ENCODE results near the gene HTD2. TPM values are rescaled to one million over a fixed set of nuclear protein-coding genes. Genes with fewer than 3 reads are reported as not detected.

The HTD2 gene
- total and polyA plus RNA-seq, 2 donors (not counting 3 experiments of a cell fraction or from before 2014, with no cell fraction given), result 8.2 to 10.3 TPM

GRCh38 chr3:58326267-58326900 is 20.1 kb downstream of the HTD2 start:
- CTCF ChIA-PET, result interaction anchor here (1.4 to 4.2 kb wide), 3 partner anchors 20 to 89 kb away, joined by 3 to 16 read pairs (median 9); partner anchors contain the start of genes HTD2 and RPP14
- intact Hi-C loops (cut with micrococcal nuclease) (no loop called here), dilution Hi-C loops (cut with MboI; ENCODE audit: extremely low pct_ligation_motif_present, low sequenced_read_pairs) (no loop called here)
- Histone ChIP-seq H3K9ac (replicated peaks; ENCODE audit: extremely low read depth, insufficient read depth, low read length) (no peak overlapping the region), H3K79me2 (ENCODE audit: control insufficient read depth, insufficient read depth, low read length) (no peaks in the 10 kb centered on the region), H2AFZ (ENCODE audit: low read depth, low read length) (no peak overlapping the region), H3K36me3 (ENCODE audit: control insufficient read depth in 2 of 2, extremely low read depth in 1 of 2, insufficient read depth in 2 of 2, low read length in 2 of 2) (no peaks in the 10 kb centered on the region), H3K27ac (ENCODE audit: insufficient read depth, low read depth, low read length) (no peak overlapping the region), H3K9me3 (replicated peaks; ENCODE audit: control insufficient read depth, insufficient read depth, low read length) (no peaks in the 10 kb centered on the region), H3K4me3 (replicated peaks in 1 of 3; ENCODE audit: insufficient read depth in 1 of 3, low read depth in 1 of 3, low read length in 3 of 3) (no peak overlapping the region), H4K20me1 (replicated peaks; ENCODE audit: control insufficient read depth, extremely low read depth, insufficient read depth, low read length) (no peaks in the 10 kb centered on the region), H3K4me1 (ENCODE audit: control insufficient read depth, extremely low read depth, insufficient read depth, low read length) (peaks cover 19% of the 10 kb centered on the region), H3K9me1 (replicated peaks; ENCODE audit: control insufficient read depth, extremely low read depth, insufficient read depth, low read length) (no peaks in the 10 kb centered on the region), H3K27me3 (ENCODE audit: control insufficient read depth in 2 of 2, insufficient read depth in 2 of 2, low read length in 2 of 2) (no peaks in the 10 kb centered on the region), H3K4me2 (ENCODE audit: insufficient read depth, low read length) (no peak overlapping the region)
- POLR2A ChIA-PET, result no interaction called here
- no peak for DNase-seq (ENCODE audit: low read depth, low spot score)
- BruUV-seq (replicated peaks), result no TSS peak
- no peak for TF ChIP-seq MAX (IDR thresholded peaks at IDR 0.05; ENCODE audit: insufficient read depth, insufficient read length)
- FAIRE-seq, result no peak

GRCh38 chr3:58329150-58329921 is 23.0 kb downstream of the HTD2 start:
- DNase-seq (ENCODE audit: low read depth, low spot score) (no peak), FAIRE-seq (no peak)
- H3K27ac ChIP-seq (ENCODE audit: insufficient read depth, low read depth, low read length), result no peak overlapping the region
- ChIA-PET CTCF (no interaction called here), POLR2A (no interaction called here)
- no peak overlapping the region for H3K9ac ChIP-seq (replicated peaks; ENCODE audit: extremely low read depth, insufficient read depth, low read length)
- H3K4me2 ChIP-seq (ENCODE audit: insufficient read depth, low read length), result no peak overlapping the region
- no peaks in the 10 kb centered on the region for H4K20me1 ChIP-seq (replicated peaks; ENCODE audit: control insufficient read depth, extremely low read depth, insufficient read depth, low read length)
- dilution Hi-C loops (cut with MboI; ENCODE audit: extremely low pct_ligation_motif_present, low sequenced_read_pairs) (no loop called here), intact Hi-C loops (cut with micrococcal nuclease) (no loop called here)
- H3K9me1 ChIP-seq (replicated peaks; ENCODE audit: control insufficient read depth, extremely low read depth, insufficient read depth, low read length), result no peaks in the 10 kb centered on the region
- no peak overlapping the region for H2AFZ ChIP-seq (ENCODE audit: low read depth, low read length)
- H3K36me3 ChIP-seq (ENCODE audit: control insufficient read depth in 2 of 2, extremely low read depth in 1 of 2, insufficient read depth in 2 of 2, low read length in 2 of 2), result no peaks in the 10 kb centered on the region
- H3K9me3 ChIP-seq (replicated peaks; ENCODE audit: control insufficient read depth, insufficient read depth, low read length), result no peaks in the 10 kb centered on the region
- peaks cover 26% of the 10 kb centered on the region for H3K4me1 ChIP-seq (ENCODE audit: control insufficient read depth, extremely low read depth, insufficient read depth, low read length)
- peaks cover 3% of the 10 kb centered on the region for H3K79me2 ChIP-seq (ENCODE audit: control insufficient read depth, insufficient read depth, low read length)
- no peaks in the 10 kb centered on the region for H3K27me3 ChIP-seq (ENCODE audit: control insufficient read depth in 2 of 2, insufficient read depth in 2 of 2, low read length in 2 of 2)
- no peak overlapping the region for H3K4me3 ChIP-seq (replicated peaks in 1 of 3; ENCODE audit: insufficient read depth in 1 of 3, low read depth in 1 of 3, low read length in 3 of 3)
- no TSS peak for BruUV-seq (replicated peaks)
- no peak for TF ChIP-seq MYC (IDR thresholded peaks at IDR 0.05; ENCODE audit: low read depth, low read length)
- no peak for TF ChIP-seq FOS (IDR thresholded peaks at IDR 0.05; ENCODE audit: borderline replicate concordance, insufficient read depth, low read length)
- TF ChIP-seq JUN (IDR thresholded peaks at IDR 0.05; ENCODE audit: borderline replicate concordance, insufficient read depth, insufficient read length, low read depth), result no peak
- TF ChIP-seq EZH2 (IDR thresholded peaks at IDR 0.05; ENCODE audit: borderline replicate concordance, low read depth, low read length, severe bottlenecking), result no peak
- no peak for TF ChIP-seq MAX (IDR thresholded peaks at IDR 0.05; ENCODE audit: insufficient read depth, insufficient read length)
- TF ChIP-seq CTCF (IDR thresholded peaks at IDR 0.05; ENCODE audit: extremely low read depth in 1 of 2, insufficient read depth in 1 of 2, low read depth in 1 of 2, low read length in 2 of 2), result no peak
- no peak for TF ChIP-seq GATA2 (IDR thresholded peaks at IDR 0.05; ENCODE audit: insufficient read depth, insufficient read length, low read depth, low read length)
- no peak for TF ChIP-seq POLR2AphosphoS5 (IDR thresholded peaks at IDR 0.05; ENCODE audit: insufficient read depth, low read depth, low read length)
- no peak for TF ChIP-seq POLR2A (IDR thresholded peaks at IDR 0.05; ENCODE audit: low read depth, low read length)

Measured in endothelial cell of umbilical vein (primary cell).